OCI-LY7 (cell line): ENCODE results near the gene ATG9B.

Experiments used
- EZH2phosphoT487 ChIP-seq: fragments of 200-600 bp; sonication (generic); IDR thresholded peaks from 2 replicates; pipeline ENCODE4 v1.6.1; 2018; ENCODE audit warnings: low read depth, borderline replicate concordance, mild to moderate bottlenecking, mixed run types, antibody characterized with exemption, low read length, moderate library complexity, mixed read lengths
- TF ChIP-seq, protein P1 (sequence below): fragments of 200-600 bp; sonication (generic); conservative IDR thresholded peaks from 2 replicates; pipeline ENCODE4 v1.5.1; 2014; ENCODE audit warnings: mild to moderate bottlenecking, antibody characterized with exemption, low read length, moderate library complexity, mixed read lengths

DNA sequence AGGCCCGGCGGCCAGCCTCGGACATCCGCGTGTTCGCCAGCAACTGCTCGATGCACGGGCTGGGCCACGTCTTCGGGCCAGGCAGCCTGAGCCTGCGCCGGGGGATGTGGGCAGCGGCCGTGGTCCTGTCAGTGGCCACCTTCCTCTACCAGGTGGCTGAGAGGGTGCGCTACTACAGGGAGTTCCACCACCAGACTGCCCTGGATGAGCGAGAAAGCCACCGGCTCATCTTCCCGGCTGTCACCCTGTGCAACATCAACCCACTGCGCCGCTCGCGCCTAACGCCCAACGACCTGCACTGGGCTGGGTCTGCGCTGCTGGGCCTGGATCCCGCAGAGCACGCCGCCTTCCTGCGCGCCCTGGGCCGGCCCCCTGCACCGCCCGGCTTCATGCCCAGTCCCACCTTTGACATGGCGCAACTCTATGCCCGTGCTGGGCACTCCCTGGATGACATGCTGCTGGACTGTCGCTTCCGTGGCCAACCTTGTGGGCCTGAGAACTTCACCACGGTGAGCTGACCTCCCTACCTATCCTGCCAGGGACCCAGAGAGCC is 24.7 kb upstream of the ATG9B start:
- TF ChIP-seq, protein P1, sequence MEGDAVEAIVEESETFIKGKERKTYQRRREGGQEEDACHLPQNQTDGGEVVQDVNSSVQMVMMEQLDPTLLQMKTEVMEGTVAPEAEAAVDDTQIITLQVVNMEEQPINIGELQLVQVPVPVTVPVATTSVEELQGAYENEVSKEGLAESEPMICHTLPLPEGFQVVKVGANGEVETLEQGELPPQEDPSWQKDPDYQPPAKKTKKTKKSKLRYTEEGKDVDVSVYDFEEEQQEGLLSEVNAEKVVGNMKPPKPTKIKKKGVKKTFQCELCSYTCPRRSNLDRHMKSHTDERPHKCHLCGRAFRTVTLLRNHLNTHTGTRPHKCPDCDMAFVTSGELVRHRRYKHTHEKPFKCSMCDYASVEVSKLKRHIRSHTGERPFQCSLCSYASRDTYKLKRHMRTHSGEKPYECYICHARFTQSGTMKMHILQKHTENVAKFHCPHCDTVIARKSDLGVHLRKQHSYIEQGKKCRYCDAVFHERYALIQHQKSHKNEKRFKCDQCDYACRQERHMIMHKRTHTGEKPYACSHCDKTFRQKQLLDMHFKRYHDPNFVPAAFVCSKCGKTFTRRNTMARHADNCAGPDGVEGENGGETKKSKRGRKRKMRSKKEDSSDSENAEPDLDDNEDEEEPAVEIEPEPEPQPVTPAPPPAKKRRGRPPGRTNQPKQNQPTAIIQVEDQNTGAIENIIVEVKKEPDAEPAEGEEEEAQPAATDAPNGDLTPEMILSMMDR = no peak
- no peak for TF ChIP-seq EZH2phosphoT487
